Fibroblast of skin of scalp (primary cell): ENCODE measurements around the gene DMAC2. TPM values are rescaled to one million over a fixed set of nuclear protein-coding genes. Genes with fewer than 3 reads are reported as not detected.
"Not testable (repeated sequence)": the region's sequence is repeated elsewhere in the genome, so short reads cannot be mapped to it uniquely, and the experiment has no call there.

Source experiments
- DNase-seq: peaks from one replicate; pipeline ENCODE4 v3.0.0-alpha.2; 2013
- polyA plus RNA-seq, 2 experiments: library from polyadenylated mRNA; unstranded; fragments of 120-200 nt; gene quantifications; one replicate each; pipeline ENCODE4 v1.2.1, GENCODE V29; 2013; ENCODE audit not compliant: insufficient read length in 2 of 2

The DMAC2 gene
- polyA plus RNA-seq (2013, experiment 1 of 2; ENCODE audit: insufficient read length) = 48.8 TPM
- 47.2 TPM for polyA plus RNA-seq (2013, experiment 2 of 2; ENCODE audit: insufficient read length)

- DNase-seq = peak; percentile 97
These were observed at the start of gene DMAC2 for GRCh38 chr19:41439441-41440222. Gene DMAC2, minus strand, starts transcription at chr19:41439912. Its CDS starts 13 bp downstream, at chr19:41439899.

GRCh38 chr19:41486953-41487352 is 47.2 kb upstream of the DMAC2 start:
- DNase-seq = not testable (repeated sequence)

- no peak for DNase-seq
These were observed 45.1 kb upstream of the DMAC2 start for GRCh38 chr19:41484822-41485221.

- DNase-seq = no peak
These were observed 40.6 kb upstream of the DMAC2 start for GRCh38 chr19:41480336-41480735.

GRCh38 chr19:41479757-41480191 is 40.1 kb upstream of the DMAC2 start:
- no peak for DNase-seq

- no peak for DNase-seq
These were observed 39.4 kb upstream of the DMAC2 start for GRCh38 chr19:41478875-41479756.

GRCh38 chr19:41478171-41478570 is 38.5 kb upstream of the DMAC2 start:
- no peak for DNase-seq

GRCh38 chr19:41476583-41476982 is 36.9 kb upstream of the DMAC2 start:
- no peak for DNase-seq

- not testable (repeated sequence) for DNase-seq
These were observed 23.8 kb upstream of the DMAC2 start for GRCh38 chr19:41463257-41464256.

GRCh38 chr19:41462497-41462896 is 22.8 kb upstream of the DMAC2 start:
- DNase-seq = no peak

GRCh38 chr19:41457241-41457640 is 17.5 kb upstream of the DMAC2 start:
- no peak for DNase-seq

- peak; percentile 8 for DNase-seq
These were observed 16.7 kb upstream of the DMAC2 start for GRCh38 chr19:41456342-41456918.

- DNase-seq = no peak
These were observed 16.2 kb upstream of the DMAC2 start for GRCh38 chr19:41455936-41456335.

GRCh38 chr19:41452584-41453275 is 13.0 kb upstream of the DMAC2 start:
- DNase-seq = no peak

GRCh38 chr19:41449865-41450178 is 10.1 kb upstream of the DMAC2 start:
- DNase-seq = no peak

GRCh38 chr19:41449079-41449864 is 9.6 kb upstream of the DMAC2 start:
- peak; percentile 70 for DNase-seq

GRCh38 chr19:41447732-41448332 is 8.1 kb upstream of the DMAC2 start:
- DNase-seq = no peak

- DNase-seq = no peak
These were observed 5.9 kb upstream of the DMAC2 start for GRCh38 chr19:41445575-41445974.

GRCh38 chr19:41443813-41444455 is 4.2 kb upstream of the DMAC2 start:
- no peak for DNase-seq
